Loucy (cell line): ENCODE results near the gene SLC19A1.

Source experiments
- H2AFZ ChIP-seq: fragments of 200-600 bp; sonication (generic); 2 replicates; pipeline ENCODE4 v1.6.0; 2016; ENCODE audit warnings: antibody characterized with exemption, mild to moderate bottlenecking, low read length, moderate library complexity
- H3F3A ChIP-seq: fragments of 200-600 bp; 2 replicates; pipeline ENCODE4 v1.6.0; 2016; ENCODE audit warnings: antibody characterized with exemption, low read depth, mild to moderate bottlenecking
- H3K27me3 ChIP-seq: fragments of 200-600 bp; sonication (generic); 2 replicates; pipeline ENCODE4 v1.6.1; 2014; ENCODE audit warnings: low read length, mild to moderate bottlenecking; ENCODE audit not compliant: insufficient read depth, poor library complexity, severe bottlenecking
- H3K36me3 ChIP-seq: fragments of 200-600 bp; sonication (generic); 2 replicates; pipeline ENCODE4 v1.6.1; 2016; ENCODE audit warnings: low read length; ENCODE audit not compliant: insufficient read depth
- H3K4me1 ChIP-seq: fragments of 200-600 bp; sonication (generic); 2 replicates; pipeline ENCODE4 v1.5.1; 2014; ENCODE audit warnings: low read length, mild to moderate bottlenecking; ENCODE audit not compliant: insufficient read depth, poor library complexity, severe bottlenecking
- H3K4me2 ChIP-seq: fragments of 200-600 bp; sonication (generic); 2 replicates; pipeline ENCODE4 v1.6.0; 2014; ENCODE audit warnings: antibody characterized with exemption, low read length, low read depth, mild to moderate bottlenecking; ENCODE audit not compliant: poor library complexity, severe bottlenecking
- H3K4me3 ChIP-seq: fragments of 200-600 bp; sonication (generic); 2 replicates; pipeline ENCODE4 v1.5.1; 2014; ENCODE audit warnings: low read length, mild to moderate bottlenecking, mixed read lengths; ENCODE audit not compliant: poor library complexity, severe bottlenecking
- H3K79me2 ChIP-seq: fragments of 200-600 bp; sonication (generic); 2 replicates; pipeline ENCODE4 v1.6.1; 2014; ENCODE audit warnings: low read length; ENCODE audit not compliant: insufficient read depth
- H3K9ac ChIP-seq: fragments of 200-600 bp; sonication (generic); 2 replicates; pipeline ENCODE4 v1.6.0; 2014; ENCODE audit warnings: mild to moderate bottlenecking, low read depth, low read length, moderate library complexity; ENCODE audit not compliant: poor library complexity, severe bottlenecking
- H3K9me2 ChIP-seq: fragments of 200-600 bp; sonication (generic); replicated peaks from 2 replicates; pipeline ENCODE4 v1.6.1; 2016; ENCODE audit warnings: low read depth, low read length, mixed read lengths
- H3K9me3 ChIP-seq: fragments of 200-600 bp; sonication (generic); 2 replicates; pipeline ENCODE4 v1.6.1; 2014; ENCODE audit warnings: mild to moderate bottlenecking, antibody characterized with exemption, low read length, low read depth; ENCODE audit not compliant: insufficient read depth
- H4K20me1 ChIP-seq: fragments of 200-600 bp; sonication (generic); 2 replicates; pipeline ENCODE4 v1.6.0; 2014; ENCODE audit warnings: antibody characterized with exemption, low read length, mild to moderate bottlenecking; ENCODE audit not compliant: insufficient read depth, poor library complexity, severe bottlenecking
- CTCF ChIP-seq: fragments of 200-600 bp; sonication (generic); conservative IDR thresholded peaks from 2 replicates; pipeline ENCODE4 v1.5.1; 2014; ENCODE audit warnings: mild to moderate bottlenecking, antibody characterized with exemption, low read length
- EZH2phosphoT487 ChIP-seq: fragments of 200-600 bp; IDR thresholded peaks from 2 replicates; pipeline ENCODE4 v1.6.1; 2018; ENCODE audit warnings: antibody characterized with exemption, mild to moderate bottlenecking, moderate library complexity, borderline replicate concordance

Gene SLC19A1

DNA sequence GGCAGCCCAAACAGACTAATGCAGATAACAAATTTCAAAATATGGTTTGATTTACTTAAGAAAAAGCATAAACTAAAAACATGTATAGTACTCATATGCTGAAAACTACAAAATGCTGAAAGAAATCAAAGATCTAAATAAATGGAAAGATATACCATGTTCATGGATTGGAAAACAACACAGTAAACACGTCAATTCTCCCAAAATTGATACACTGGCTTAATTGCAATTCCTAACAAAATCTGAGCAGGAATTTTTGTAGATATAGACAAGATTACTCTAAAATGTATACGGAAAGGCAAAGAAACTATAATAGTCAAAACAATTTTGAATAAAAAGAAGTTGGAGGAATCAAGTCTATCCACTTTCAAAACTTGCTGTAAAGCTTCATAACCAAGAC, 21.0 kb downstream of the SLC19A1 start:
- TF ChIP-seq EZH2phosphoT487 (no peak), CTCF (no peak)
- peaks cover 44% of the 10 kb centered on the region for H3K36me3 ChIP-seq

GRCh38 chr21:45519182-45519581, 23.1 kb downstream of the SLC19A1 start:
- peaks cover 45% of the 10 kb centered on the region for H3K36me3 ChIP-seq
- H3K9me3 ChIP-seq = peaks cover 36% of the 10 kb centered on the region

More for the DNA sequence above, 21.0 kb downstream of the SLC19A1 start:
- Histone ChIP-seq H3F3A (no peaks in the 10 kb centered on the region), H3K9me3 (peaks cover 36% of the 10 kb centered on the region), H3K79me2 (no peaks in the 10 kb centered on the region), H2AFZ (no peak overlapping the region), H3K9ac (no peak overlapping the region), H3K9me2 (no peaks in the 10 kb centered on the region), H3K4me1 (no peaks in the 10 kb centered on the region), H3K27me3 (no peaks in the 10 kb centered on the region), H4K20me1 (no peaks in the 10 kb centered on the region), H3K4me2 (no peak overlapping the region), H3K4me3 (no peak overlapping the region)

DNA sequence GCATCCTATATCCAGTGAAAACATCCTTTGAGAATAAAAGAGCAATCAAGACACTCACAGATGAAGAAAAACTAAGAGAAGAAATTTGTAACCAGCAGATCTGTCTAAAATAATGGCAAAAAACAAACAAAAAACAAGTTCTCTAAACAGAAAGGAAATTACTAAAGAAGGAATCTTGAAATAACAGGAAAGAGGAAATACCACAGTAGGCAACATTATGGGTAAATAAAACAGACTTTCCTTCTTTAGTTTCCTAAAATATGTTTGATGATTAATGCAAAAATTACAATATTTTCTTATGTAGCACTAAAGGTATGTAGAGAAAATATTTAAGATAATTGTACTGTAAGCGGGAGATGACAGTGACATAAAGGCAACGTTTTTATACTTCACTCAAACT, 23.5 kb downstream of the SLC19A1 start:
- H3K9me3 ChIP-seq = peaks cover 36% of the 10 kb centered on the region
- H3K4me1 ChIP-seq = no peaks in the 10 kb centered on the region
- H3K36me3 ChIP-seq = peaks cover 48% of the 10 kb centered on the region
- H3K4me3 ChIP-seq = no peak overlapping the region
- TF ChIP-seq CTCF (no peak), EZH2phosphoT487 (no peak)
- no peak overlapping the region for H3K4me2 ChIP-seq
- no peaks in the 10 kb centered on the region for H3K9me2 ChIP-seq
- no peaks in the 10 kb centered on the region for H3K27me3 ChIP-seq
- no peaks in the 10 kb centered on the region for H4K20me1 ChIP-seq
- H2AFZ ChIP-seq = no peak overlapping the region
- no peak overlapping the region for H3K9ac ChIP-seq
- no peaks in the 10 kb centered on the region for H3K79me2 ChIP-seq
- no peaks in the 10 kb centered on the region for H3F3A ChIP-seq

More at GRCh38 chr21:45519182-45519581, 23.1 kb downstream of the SLC19A1 start:
- H3K9me2 ChIP-seq = no peaks in the 10 kb centered on the region
- no peaks in the 10 kb centered on the region for H4K20me1 ChIP-seq
- no peak overlapping the region for H2AFZ ChIP-seq
- H3K4me3 ChIP-seq = no peak overlapping the region
- TF ChIP-seq CTCF (no peak), EZH2phosphoT487 (no peak)
- H3K4me1 ChIP-seq = no peaks in the 10 kb centered on the region
- no peak overlapping the region for H3K4me2 ChIP-seq
- H3K79me2 ChIP-seq = no peaks in the 10 kb centered on the region
- H3F3A ChIP-seq = no peaks in the 10 kb centered on the region
- H3K9ac ChIP-seq = no peak overlapping the region
- no peaks in the 10 kb centered on the region for H3K27me3 ChIP-seq
